ENCODE results near the gene TOP3B.
"Not testable (repeated sequence)": the region's sequence is repeated elsewhere in the genome, so short reads cannot be mapped to it uniquely, and the experiment has no call there.

Gene TOP3B

DNA sequence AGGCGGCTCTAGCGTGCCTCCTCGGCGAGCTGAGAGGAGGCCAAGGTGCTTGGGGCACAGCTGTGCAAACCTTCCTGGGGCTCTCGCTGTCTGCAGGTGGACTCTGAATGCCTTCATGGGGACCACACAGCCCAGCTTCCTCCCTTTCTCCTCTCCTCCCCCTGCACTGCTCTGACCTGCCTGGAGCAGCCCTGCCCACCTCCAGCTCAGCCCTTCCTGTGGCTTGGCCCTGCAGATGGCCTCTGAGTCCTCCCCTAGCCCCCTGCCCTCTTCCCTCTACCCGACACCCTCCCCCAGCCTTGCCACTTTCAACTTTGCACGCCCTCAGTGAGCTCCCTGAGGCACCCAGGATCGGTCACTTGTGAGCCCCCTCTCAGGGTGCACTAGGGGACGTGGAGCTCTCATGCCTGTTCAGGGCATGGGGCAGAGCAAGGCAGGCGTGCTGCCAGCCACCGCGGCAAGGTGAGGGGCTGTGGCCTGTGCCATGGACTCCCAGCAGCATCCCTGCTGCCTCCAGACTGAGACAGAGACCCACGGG, 61.3 kb downstream of the TOP3B start:
- DNase-seq: no peak

DNA sequence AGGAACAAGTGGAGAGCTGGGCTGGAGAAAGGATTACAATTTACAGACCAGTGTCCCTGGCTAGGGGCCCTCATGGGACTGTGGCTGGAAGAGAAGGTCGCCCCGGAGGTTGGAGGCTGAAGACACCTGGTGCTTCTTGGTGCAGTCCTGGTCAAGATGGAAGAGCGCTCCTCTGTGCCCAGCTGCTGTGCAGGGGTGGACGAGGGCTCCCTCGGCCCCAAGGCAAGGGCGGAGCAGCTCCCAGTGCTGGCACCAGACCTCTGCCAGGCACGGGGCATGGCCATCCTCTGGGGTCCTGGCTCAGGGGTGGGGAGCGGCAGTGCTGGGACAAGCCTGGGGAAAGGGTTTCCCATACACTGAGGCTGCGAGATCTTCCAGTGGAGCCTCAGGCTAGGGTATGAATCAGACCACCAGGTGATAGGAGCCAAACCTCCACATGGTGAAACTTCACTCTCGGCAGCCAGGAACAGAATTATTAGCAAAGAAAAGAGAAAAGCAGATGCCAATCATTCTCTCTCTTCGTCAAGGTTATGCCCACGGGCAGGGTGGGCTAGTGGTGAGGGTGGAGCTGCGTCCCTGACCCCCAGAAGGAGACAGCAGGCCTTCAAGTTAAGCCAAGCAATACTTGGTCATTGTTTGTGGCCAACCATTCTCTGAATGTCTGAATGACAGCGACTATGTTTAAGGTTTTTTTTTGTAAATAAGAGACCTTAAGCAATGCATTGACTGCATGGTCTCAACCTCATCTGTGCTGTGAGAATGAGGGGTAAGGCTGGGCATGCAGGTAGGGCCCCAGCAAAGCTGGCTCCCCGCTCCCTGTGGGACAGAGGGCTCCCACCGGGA, 62.0 kb downstream of the TOP3B start:
- DNase-seq: no peak

DNA sequence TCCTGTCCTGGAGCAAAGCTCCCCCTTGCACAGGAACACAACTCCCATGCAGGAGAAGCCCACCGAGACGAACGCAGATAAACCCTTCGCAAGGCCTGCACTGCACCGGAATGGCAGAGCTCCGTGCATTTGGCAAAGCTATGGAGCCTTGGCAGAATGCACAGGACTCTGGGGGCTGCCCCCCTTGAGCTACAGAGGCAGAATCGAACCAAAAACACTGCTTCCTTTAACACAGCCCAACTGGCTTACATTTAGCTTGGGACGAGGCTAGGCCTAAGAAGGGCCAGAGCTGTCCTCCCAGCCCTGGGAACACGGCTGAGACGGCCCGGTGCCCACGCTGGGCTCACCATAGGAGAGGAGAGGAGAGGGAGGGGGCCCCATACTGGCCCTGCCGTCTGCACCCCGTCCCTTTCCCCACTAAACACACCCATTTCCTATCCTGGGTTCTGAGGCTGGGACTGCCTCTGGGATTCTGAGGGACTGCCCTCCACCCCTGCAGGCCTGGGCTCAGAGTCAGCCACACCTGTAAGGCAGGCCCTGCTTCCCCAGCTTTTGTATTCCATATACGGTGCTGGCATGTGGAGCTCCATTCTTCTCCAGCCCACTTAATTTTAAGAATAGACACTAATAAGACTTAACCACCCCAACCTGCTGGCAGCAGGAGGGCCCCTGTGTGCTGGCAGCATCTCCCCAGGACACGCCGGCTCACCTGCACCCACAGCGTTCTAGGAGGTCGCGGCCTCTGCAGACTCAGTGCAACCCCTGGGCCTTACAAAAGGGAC, 62.9 kb downstream of the TOP3B start:
- DNase-seq: no peak

DNA sequence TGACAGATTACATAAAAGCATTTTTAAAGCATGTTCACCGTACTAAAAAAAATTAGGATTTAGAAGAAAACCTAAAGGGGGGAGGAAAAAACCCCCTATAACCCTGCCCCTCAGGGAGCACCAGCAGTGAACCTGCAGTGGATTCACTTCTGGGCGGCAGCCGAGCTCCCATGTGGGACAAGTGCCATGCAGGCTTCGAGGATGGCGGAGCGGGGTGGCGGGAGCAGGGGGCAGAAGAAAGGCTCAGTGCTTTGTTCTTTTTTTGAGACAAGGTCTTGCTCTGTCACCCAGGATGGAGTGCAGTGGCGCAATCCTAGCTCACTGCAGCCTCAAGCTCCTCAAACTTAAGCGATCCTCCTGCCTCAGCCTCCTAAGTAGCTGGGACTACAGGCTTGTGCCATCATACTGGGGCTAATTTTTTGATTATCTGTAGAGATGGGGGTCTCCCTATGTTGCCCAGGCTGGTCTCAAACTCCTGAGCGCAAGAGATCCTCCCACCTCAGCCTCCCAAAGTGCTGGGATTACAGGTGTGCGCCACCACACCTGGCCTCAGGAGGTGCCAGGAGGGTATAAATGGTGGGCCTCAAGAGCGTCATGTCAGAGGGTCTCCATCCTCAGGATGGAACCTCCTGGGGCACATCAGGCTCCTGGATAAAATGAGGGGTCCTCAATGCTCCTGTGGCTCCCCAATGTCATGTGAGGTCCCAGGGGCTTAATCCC, 64.0 kb downstream of the TOP3B start:
- DNase-seq: no peak

DNA sequence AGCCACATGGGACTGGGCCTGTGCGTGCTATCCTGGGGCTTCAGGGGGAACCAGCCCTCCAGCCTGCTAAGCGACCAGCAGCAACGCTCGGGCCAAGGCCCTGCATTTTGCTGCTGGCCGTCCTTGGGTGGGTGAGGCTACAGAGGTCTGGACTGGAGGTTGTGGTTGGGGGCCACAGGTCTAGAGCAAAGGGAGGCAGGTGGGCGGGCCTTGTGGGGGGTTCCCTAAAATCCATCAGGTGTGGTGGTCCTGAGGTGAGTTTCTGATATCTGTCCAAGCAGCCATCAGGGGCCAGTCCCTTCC, 64.7 kb downstream of the TOP3B start:
- DNase-seq: no peak

DNA sequence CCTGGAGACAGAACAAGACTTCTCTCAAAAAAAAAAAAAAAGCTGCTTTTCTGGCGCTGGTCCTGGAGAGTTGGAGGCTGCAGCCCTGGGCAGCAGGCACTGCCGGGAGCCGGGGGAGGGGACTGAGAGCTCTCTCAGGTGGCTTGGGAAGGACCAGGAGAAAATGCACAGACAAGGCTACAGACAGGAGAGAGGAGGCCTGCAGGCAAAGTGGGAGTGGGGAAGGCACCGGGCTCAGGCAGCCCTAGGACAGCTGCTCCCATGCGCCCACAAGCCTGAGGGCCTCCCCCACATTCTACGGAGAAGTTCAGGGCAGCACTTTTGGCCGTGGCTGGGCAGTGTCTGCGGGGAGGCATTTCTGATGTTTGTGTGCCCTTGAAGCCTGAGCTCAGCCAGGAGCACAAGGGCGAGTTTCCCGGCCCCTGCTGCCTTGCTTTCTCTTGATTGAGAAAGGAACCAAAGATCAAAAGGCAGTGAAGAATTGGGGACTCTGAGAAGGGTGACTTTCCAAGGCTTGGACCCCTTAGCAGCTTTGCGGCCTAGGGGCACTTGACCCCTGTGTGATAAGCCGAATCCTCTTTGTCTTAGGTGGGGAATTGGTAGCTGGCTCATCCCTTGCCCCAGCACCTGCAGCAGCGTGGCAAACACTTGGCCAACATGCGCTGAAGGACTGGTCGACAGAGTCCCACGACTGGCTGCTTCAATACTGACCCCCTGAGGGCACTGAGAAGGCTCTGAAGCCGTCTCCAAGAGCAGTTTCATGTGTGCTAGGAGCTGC, 65.2 kb downstream of the TOP3B start:
- DNase-seq: no peak

DNA sequence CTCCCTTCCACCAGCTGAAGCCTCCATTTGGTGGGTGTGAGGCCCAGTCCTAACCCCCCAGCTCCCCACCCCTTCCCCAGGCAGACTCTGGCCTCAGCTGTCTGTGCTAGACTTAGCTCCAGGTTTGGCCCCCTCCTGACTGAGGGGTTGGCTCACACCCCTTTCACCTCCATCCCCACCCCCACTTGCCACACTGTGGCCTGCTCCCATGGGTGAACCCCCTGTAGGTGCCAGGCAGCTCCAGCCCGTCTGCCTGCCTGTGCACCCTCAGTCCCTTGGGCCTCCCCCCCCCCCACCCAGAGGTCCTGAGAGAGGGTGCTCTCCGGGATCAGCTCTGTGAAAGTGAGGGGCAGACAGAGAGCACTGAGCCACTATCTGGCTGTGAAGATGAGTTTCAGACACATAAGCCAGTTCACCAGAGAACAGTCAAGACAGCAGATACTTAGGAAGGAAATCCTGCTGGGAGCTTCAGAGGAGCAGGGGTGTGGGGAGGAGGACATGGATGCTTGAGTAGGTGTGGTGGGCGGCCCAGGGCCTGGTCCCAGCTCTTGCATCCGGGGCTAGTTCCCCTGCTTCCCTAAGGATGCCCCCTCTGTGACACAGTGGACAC, 66.2 kb downstream of the TOP3B start:
- no peak for DNase-seq

DNA sequence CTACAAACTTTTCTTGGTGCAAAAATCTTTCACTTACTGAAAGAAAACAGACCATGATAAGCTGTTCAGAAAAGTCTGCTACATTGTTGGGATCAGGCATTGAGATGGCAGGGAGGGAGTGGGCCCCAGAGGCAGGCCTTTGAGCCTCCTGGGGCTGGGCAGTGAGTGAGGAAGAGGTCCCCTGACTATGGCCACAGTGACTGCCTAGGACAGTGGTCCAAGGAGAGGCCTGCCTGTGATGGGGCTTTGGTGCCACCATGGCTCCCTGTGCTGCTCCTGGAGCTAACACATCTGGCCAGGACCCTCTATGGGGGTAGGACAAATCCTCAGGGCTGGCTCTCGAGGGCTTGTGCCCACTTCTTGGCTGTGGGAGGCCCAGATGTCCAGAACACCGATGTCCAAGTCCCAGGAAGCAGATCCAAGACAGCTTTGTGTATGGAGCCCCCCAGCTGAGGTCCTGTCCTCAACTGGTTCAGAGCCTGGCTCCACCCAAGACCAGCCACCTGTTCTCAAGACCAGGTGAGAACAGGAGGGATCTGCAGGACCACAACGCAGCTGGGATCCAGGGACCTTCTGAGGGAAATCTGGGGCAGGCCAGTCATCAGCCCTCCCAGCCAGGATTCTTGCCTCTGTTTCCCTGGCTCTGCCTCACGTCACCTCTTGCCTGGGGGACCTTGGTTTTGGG, 66.8 kb downstream of the TOP3B start:
- DNase-seq: no peak

DNA sequence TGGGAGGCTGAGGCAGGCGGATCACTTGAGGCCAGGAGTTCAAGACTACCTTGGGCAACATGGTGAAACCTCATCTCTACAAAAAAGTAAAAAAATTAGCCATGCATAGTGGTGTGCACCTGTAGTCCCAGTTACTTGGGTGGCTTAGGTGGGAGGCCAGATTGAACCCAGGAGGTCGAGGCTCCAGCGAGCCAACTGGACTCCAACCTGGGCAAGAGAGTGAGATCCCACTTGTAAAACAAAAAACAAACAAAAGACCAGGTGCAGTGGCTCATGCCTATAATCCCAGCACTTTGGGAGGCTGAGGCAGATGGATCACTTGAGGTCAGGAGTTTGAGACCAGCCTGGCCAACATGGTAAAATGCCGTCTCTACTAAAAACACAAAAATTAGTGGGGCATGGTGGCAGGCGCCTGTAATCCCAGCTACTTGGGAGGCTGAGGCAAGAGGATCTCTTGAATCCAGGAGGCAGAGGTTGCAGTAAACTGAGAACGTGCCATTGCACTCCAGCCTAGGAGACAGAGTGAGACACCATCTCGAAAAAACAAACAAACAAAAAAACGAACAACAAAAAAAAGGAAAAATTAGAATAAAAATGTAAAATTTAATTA, 68.4 kb downstream of the TOP3B start:
- DNase-seq: not testable (repeated sequence)

DNA sequence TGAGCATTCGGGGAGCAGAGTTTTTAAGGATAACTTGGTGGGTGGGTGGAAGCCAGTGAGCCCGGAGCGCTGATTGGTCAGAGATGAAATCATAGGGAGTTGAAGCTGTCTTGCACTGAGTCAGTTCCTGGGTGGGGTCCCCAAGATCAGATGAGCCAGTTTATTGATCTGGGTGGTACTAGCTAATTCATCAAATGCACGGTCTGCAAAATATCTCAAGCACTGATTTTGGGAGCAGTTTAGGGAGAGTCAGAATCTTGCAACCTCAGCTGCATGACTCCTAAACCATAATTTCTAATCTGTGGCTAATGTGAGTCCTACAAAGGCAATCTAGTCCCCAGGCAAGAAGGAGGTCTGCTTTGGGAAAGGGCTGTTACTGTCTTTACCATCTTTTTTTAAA, 72.2 kb downstream of the TOP3B start:
- DNase-seq: not testable (repeated sequence)

DNA sequence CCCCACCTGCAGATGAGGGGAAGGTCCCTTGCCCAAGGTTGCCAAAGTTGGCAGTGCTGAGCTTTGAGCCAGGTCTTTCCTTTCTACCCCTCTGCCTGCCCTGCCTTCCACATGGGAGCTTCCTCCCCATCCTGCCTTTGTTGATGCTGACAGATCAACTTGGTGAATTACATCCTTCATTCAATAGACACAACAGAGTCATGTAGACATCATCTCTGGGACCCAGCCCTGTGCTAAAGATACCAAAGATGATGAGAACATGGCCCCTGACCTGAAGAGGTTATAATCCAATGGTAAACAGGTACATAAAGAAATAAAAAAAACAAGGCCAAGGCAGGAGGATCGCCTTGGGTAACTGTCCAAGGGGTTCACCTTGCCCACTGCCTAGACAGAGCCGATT, 72.7 kb downstream of the TOP3B start:
- no peak for DNase-seq

DNA sequence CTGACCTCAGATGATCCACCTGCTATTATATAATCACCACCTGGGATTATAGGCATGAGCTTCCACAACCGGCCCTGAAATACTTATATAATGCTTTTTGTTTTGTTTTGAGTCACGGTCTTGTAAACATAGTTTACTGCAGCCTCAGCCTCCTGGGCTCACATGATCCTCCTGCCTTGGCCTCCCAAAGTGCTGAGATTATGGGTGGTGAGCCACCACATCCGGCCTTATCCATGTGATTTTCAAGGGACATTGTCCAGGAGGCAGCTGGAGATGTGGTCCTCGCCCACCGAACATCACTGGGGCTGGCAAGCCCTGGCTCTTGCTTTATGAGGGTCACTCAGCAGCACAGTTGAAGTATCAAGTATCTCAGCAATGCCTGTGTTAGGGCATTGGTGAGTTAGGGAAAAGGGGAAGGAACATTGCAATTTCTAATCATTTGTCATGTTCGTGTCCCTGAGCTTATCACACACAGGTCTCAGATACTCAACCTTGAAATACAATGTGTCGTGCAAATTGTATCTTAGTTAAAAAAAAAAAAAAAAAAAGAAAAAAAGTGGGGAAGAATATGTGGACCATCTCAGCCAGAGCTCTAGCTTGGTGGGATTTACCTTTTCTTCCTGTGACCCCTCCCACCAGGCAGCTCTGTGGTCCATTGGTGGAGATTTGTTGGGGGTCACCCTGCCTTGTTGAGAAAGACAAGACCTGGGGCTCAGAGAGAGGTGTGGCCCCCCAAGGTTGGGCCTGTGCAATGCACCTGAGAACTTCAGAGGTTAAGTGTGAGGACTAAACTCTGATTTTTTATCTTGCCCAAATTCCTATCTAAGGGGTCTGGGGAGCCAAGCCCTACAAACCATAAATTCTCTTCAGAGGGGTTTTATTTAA, 74.7 kb downstream of the TOP3B start:
- DNase-seq: no peak

All from CD4-positive, alpha-beta T cell treated with Interferon alpha-2 for 1 hour (primary cell).